Gastroesophageal sphincter (tissue), 3 donors: ENCODE measurements around the gene AFAP1.

ENCODE experiments used
- POLR2A ChIP-seq, 2 donors: fragments of 450-650 bp; IDR thresholded peaks; one replicate each; pipeline ENCODE4 v1.6.1; 2017; ENCODE audit warnings: antibody characterized with exemption in 2 of 2, mild to moderate bottlenecking in 2 of 2, moderate library complexity in 1 of 2
- TF ChIP-seq, protein P1 (sequence below), 4 experiments: fragments of 200-600 bp in 2 of 4; fragments of 450-650 bp in 2 of 4; sonication (generic) in 1 of 4; IDR thresholded peaks; one replicate each; pipeline ENCODE4 v1.5.1; 2017 to 2019; ENCODE audit warnings: antibody characterized with exemption in 4 of 4, mild to moderate bottlenecking in 2 of 4, moderate library complexity in 2 of 4

DNA sequence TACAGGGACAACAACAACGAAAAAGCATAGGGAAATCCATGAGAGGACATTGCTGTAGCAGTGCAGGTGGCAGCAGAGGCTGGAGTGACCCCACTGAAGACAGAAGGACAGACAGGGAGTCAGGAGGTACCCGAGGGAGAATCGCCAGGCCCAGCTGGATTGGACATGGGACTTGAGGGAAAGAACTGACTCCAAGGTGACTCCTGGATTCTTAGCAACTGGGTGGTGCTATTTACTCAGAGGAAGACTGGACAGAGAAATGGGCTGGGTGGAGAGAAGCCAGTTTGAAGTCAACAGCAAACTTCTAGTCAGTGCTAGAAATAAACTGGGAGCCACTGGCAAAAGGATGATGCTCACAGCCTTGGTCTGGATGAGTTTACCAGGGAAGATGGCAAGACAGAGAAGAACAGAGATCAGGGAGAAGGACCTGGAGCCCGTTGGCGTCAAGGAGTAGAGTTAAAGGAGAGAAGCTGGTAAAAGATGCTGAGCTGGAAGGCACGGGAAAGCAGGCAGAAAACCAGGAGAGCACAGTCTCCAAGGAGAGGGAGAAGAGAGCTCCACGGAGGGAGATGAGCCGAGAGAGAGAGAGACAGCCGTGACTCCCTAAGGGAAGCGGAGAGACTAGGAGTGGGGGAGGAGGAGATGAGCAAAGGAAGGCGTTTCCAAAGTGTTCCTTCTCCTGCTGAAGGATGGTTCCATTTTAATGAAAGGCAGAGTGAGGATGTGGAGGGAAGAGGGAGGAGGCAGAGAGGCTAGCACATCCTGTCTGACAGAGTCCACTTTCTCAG is 119.4 kb downstream of the AFAP1 start:
- TF ChIP-seq POLR2A (IDR thresholded peaks at IDR 0.05): no peak
- TF ChIP-seq, protein P1, sequence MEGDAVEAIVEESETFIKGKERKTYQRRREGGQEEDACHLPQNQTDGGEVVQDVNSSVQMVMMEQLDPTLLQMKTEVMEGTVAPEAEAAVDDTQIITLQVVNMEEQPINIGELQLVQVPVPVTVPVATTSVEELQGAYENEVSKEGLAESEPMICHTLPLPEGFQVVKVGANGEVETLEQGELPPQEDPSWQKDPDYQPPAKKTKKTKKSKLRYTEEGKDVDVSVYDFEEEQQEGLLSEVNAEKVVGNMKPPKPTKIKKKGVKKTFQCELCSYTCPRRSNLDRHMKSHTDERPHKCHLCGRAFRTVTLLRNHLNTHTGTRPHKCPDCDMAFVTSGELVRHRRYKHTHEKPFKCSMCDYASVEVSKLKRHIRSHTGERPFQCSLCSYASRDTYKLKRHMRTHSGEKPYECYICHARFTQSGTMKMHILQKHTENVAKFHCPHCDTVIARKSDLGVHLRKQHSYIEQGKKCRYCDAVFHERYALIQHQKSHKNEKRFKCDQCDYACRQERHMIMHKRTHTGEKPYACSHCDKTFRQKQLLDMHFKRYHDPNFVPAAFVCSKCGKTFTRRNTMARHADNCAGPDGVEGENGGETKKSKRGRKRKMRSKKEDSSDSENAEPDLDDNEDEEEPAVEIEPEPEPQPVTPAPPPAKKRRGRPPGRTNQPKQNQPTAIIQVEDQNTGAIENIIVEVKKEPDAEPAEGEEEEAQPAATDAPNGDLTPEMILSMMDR (IDR thresholded peaks at IDR 0.05): no peak
